Measurements from ENCODE around the gene INPP5J. TPM values are rescaled to one million over a fixed set of nuclear protein-coding genes. Genes with fewer than 3 reads are reported as not detected.

Gene INPP5J
- total and polyA plus RNA-seq, 10 of the 15 experiments (the other 5 are each of a cell fraction or from before 2014, with no cell fraction given), result 0.18 to 2.8 (median 1.5) TPM; not detected in 1

DNA sequence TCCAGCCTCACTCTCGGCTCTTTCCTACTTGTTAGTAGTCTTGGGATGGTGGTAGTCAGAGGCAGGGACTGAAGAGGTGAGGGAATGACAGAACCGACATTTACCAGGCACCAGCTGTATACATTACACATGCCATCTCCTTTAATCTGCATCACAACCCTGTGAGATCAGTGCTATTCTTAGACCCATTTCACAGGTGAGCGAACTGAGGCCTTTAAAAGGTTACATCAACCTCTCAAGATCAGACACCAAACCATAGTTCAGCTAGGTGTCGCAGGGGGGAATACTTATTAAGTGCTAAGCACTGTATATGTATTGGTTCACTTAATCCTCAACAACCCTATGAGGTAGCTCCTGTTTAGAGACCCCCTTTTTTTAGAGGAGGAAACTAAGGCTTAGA lies 11.9 kb downstream of the INPP5J start (continued):
- TF ChIP-seq NFYA (IDR thresholded peaks at IDR 0.05; ENCODE audit: borderline replicate concordance, low read depth, low read length) (no peak), MEF2B (IDR thresholded peaks at IDR 0.05; ENCODE audit: partially characterized antibody, poor library complexity, severe bottlenecking) (no peak), TARDBP (IDR thresholded peaks at IDR 0.05; ENCODE audit: borderline replicate concordance) (no peak), NR2C1 (IDR thresholded peaks at IDR 0.05) (no peak), CBFB (IDR thresholded peaks at IDR 0.05; ENCODE audit: low read depth) (no peak)
- TF ChIP-seq, protein P1, sequence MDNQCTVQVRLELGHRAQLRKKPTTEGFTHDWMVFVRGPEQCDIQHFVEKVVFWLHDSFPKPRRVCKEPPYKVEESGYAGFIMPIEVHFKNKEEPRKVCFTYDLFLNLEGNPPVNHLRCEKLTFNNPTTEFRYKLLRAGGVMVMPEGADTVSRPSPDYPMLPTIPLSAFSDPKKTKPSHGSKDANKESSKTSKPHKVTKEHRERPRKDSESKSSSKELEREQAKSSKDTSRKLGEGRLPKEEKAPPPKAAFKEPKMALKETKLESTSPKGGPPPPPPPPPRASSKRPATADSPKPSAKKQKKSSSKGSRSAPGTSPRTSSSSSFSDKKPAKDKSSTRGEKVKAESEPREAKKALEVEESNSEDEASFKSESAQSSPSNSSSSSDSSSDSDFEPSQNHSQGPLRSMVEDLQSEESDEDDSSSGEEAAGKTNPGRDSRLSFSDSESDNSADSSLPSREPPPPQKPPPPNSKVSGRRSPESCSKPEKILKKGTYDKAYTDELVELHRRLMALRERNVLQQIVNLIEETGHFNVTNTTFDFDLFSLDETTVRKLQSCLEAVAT (IDR thresholded peaks at IDR 0.05), result no peak

DNA sequence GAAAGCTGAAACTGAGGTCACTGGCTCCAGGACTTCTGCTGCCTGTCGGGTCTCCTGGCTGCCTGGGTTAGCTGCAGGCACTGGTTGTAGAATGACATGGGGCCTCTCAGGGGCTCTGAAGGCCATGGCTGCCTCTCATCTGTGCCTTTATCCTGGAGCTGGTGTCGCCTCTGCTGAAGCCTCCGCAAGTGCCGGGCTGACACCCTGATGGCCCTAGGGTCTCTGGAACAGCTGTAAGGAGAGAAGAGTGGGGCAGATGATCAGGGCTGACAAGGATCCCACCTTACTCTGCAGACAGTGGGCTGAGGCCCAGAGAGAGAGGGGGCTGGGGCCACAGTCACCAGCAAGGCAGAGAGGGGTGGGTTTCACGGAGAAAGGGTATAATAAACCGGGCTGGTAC lies 12.9 kb downstream of the INPP5J start:
- no peaks in the 10 kb centered on the region for H3K27me3 ChIP-seq (replicated peaks in 1 of 2; ENCODE audit: control insufficient read depth in 2 of 2, insufficient read depth in 2 of 2, low read length in 1 of 2)
- H3K4me3 ChIP-seq, result no peak overlapping the region
- RAD21 ChIA-PET (ENCODE audit: unreplicated experiment), result no interaction called here
- H3K9ac ChIP-seq (ENCODE audit: control insufficient read depth, insufficient read depth, low read length), result no peak overlapping the region
- BruUV-seq (replicated peaks), result no TSS peak
- no peak overlapping the region for H3K4me2 ChIP-seq (ENCODE audit: control insufficient read depth, insufficient read depth)
- no peaks in the 10 kb centered on the region for H3K79me2 ChIP-seq (ENCODE audit: control insufficient read depth, insufficient read depth, low read length)
- no peaks in the 10 kb centered on the region for H4K20me1 ChIP-seq (ENCODE audit: control insufficient read depth, insufficient read depth)
- FAIRE-seq, result no peak
- DNase-seq (ENCODE audit: low read depth, low spot score), result no peak
- POLR2A ChIA-PET, result no interaction called here
- no peak for ATAC-seq
- in situ Hi-C loops (cut with MboI) (no loop called here), intact Hi-C loops (cut with micrococcal nuclease; ENCODE audit: unreplicated experiment) (no loop called here)
- no peak overlapping the region for H2AFZ ChIP-seq (ENCODE audit: control insufficient read depth, low read depth, low read length)
- WGBS (ENCODE audit: insufficient coverage, insufficient replicate concordance, low lambda C conversion rate, missing lambda C conversion rate), result 42% methylated on average over 6 of the region's 6 CpGs
- SMC1A ChIA-PET (ENCODE audit: uncharacterized antibody, unreplicated experiment), result no interaction called here
- H3K27ac ChIP-seq (ENCODE audit: control insufficient read depth, insufficient read depth), result no peak overlapping the region
- no peaks in the 10 kb centered on the region for H3K4me1 ChIP-seq (ENCODE audit: control insufficient read depth, insufficient read depth, low read length)
- no peaks in the 10 kb centered on the region for H3K9me3 ChIP-seq (replicated peaks; ENCODE audit: control insufficient read depth, insufficient read depth, low read length)
- CTCF ChIA-PET, result no interaction called here
- H3K36me3 ChIP-seq (ENCODE audit: control insufficient read depth in 2 of 2, insufficient read depth in 2 of 2, low read length in 1 of 2), result no peaks in the 10 kb centered on the region
- TF ChIP-seq NR2F1 (conservative IDR thresholded peaks at IDR 0.05) (no peak), CHD4 (IDR thresholded peaks at IDR 0.05) (no peak), NR2C2 (IDR thresholded peaks at IDR 0.05; ENCODE audit: borderline replicate concordance, control insufficient read depth, insufficient read length, low read depth) (no peak), NR2C1 (IDR thresholded peaks at IDR 0.05) (no peak), MYC (IDR thresholded peaks at IDR 0.05; ENCODE audit: insufficient read depth, insufficient read length, insufficient replicate concordance, low read length, severe bottlenecking) (no peak), LARP7 (IDR thresholded peaks at IDR 0.05) (no peak), ZBED1 (IDR thresholded peaks at IDR 0.05; ENCODE audit: borderline replicate concordance) (no peak), YBX1 (IDR thresholded peaks at IDR 0.05) (no peak), RFX5 (IDR thresholded peaks at IDR 0.05; ENCODE audit: low read depth, low read length) (no peak)
- TF ChIP-seq, protein P2, sequence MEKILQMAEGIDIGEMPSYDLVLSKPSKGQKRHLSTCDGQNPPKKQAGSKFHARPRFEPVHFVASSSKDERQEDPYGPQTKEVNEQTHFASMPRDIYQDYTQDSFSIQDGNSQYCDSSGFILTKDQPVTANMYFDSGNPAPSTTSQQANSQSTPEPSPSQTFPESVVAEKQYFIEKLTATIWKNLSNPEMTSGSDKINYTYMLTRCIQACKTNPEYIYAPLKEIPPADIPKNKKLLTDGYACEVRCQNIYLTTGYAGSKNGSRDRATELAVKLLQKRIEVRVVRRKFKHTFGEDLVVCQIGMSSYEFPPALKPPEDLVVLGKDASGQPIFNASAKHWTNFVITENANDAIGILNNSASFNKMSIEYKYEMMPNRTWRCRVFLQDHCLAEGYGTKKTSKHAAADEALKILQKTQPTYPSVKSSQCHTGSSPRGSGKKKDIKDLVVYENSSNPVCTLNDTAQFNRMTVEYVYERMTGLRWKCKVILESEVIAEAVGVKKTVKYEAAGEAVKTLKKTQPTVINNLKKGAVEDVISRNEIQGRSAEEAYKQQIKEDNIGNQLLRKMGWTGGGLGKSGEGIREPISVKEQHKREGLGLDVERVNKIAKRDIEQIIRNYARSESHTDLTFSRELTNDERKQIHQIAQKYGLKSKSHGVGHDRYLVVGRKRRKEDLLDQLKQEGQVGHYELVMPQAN (conservative IDR thresholded peaks at IDR 0.05), result no peak
- TF ChIP-seq, protein P3, sequence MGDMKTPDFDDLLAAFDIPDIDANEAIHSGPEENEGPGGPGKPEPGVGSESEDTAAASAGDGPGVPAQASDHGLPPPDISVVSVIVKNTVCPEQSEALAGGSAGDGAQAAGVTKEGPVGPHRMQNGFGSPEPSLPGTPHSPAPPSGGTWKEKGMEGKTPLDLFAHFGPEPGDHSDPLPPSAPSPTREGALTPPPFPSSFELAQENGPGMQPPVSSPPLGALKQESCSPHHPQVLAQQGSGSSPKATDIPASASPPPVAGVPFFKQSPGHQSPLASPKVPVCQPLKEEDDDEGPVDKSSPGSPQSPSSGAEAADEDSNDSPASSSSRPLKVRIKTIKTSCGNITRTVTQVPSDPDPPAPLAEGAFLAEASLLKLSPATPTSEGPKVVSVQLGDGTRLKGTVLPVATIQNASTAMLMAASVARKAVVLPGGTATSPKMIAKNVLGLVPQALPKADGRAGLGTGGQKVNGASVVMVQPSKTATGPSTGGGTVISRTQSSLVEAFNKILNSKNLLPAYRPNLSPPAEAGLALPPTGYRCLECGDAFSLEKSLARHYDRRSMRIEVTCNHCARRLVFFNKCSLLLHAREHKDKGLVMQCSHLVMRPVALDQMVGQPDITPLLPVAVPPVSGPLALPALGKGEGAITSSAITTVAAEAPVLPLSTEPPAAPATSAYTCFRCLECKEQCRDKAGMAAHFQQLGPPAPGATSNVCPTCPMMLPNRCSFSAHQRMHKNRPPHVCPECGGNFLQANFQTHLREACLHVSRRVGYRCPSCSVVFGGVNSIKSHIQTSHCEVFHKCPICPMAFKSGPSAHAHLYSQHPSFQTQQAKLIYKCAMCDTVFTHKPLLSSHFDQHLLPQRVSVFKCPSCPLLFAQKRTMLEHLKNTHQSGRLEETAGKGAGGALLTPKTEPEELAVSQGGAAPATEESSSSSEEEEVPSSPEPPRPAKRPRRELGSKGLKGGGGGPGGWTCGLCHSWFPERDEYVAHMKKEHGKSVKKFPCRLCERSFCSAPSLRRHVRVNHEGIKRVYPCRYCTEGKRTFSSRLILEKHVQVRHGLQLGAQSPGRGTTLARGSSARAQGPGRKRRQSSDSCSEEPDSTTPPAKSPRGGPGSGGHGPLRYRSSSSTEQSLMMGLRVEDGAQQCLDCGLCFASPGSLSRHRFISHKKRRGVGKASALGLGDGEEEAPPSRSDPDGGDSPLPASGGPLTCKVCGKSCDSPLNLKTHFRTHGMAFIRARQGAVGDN (IDR thresholded peaks at IDR 0.05), result no peak

Data from GM12878 (cell line).